GM10847 (cell line): ENCODE results near the gene PLCD3.

Source experiments
- POLR2A ChIP-seq: IDR thresholded peaks from 2 replicates; pipeline ENCODE4 v1.6.1; 2011; ENCODE audit not compliant: insufficient read length; ENCODE audit errors: extremely low read depth

The PLCD3 gene

DNA sequence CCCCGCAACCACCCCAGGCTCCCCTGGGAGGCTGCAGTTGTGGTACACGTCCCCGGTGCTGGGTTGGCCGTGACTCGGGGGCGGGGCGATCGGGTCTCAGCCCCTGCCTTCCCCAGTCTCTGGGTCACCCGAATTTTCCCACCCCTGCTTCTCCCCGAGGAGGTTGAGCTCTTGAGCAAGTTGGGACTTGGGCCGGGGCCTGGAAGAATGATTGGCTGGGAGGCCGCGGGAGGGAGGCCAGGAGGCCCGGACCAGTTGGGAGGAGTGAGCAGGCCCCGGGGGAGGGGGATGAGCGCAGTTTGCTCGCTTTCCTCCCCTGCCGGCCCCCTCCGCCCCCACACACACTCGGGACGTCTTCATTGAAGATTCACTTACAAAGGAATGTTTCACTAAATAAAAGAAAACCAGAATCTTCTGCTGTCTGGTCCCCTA is 11.5 kb upstream of the PLCD3 start:
- TF ChIP-seq POLR2A, result no peak

DNA sequence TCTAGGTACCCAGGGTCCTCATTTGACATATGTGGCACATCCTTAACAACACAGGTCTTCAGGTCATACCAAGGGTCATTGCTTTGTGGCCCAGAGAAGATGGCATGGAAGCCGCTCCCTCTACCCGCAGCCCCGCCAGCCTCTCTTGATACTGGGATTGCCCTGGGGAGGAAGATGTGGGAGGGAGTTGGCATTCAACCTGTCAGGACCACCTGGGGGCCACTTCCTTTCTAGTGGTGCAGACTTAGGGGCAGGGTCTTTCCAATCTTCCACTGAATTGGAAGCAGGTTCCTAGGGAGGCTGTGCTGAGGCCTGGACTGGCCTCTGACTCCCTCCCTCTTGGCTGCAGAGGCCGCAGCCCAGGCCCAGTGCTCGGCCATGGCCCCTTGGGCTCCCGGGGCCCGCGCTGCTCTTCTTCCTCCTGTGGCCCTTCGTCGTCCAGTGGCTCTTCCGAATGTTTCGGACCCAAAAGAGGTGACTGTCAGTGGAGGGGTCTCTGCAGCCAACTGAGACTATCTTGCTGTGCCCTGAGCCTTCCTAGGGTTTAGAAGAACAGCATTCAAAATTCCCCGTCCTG is 10.9 kb upstream of the PLCD3 start:
- TF ChIP-seq POLR2A, result no peak

DNA sequence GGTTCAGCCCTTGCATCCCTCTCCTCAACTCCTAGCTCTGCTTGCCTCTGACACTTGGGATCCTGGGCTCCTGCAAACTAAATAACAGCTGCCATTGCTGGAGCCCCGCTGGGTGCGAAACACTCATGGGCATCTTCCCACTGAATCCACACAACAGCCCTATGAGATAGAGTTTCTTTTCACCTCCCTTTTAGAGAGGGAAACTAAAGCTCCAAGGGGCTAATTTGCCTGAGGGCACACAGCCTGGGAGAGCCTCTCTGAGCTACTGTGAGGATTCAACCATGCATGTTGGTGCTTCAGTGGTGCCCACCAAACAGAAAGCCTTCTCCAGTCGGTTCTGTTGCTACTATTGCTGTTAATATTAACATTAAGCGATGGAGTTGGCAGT is 7.2 kb upstream of the PLCD3 start:
- no peak for TF ChIP-seq POLR2A

DNA sequence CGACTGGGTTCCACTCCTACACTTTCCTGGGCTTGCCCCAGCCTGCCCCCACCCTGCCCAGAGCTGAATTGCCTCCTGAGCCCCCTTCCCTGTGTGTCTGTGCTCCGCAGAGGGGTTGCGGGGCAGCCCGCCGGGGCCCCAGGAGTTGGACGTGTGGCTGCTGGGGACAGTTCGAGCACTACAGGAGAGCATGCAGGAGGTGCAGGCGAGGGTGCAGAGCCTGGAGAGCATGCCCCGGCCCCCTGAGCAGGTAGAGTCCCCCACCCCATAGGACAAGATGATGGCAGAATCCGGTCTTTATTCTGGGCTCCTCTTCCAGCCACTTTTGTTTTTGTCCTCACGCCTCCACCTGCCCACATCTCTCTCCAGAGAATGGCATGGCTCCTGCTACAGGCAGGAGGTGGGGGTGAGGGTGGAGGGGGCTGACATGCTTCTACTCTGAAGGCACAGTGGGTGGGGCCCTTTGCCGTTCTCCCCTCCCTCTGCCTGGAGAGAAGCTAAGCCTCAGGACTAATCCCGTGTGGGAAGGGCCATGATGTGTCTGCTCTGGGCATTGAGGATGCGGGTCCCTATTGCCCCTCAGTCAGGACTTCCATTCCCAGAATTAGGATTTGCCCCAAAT is 6.7 kb upstream of the PLCD3 start:
- no peak for TF ChIP-seq POLR2A

DNA sequence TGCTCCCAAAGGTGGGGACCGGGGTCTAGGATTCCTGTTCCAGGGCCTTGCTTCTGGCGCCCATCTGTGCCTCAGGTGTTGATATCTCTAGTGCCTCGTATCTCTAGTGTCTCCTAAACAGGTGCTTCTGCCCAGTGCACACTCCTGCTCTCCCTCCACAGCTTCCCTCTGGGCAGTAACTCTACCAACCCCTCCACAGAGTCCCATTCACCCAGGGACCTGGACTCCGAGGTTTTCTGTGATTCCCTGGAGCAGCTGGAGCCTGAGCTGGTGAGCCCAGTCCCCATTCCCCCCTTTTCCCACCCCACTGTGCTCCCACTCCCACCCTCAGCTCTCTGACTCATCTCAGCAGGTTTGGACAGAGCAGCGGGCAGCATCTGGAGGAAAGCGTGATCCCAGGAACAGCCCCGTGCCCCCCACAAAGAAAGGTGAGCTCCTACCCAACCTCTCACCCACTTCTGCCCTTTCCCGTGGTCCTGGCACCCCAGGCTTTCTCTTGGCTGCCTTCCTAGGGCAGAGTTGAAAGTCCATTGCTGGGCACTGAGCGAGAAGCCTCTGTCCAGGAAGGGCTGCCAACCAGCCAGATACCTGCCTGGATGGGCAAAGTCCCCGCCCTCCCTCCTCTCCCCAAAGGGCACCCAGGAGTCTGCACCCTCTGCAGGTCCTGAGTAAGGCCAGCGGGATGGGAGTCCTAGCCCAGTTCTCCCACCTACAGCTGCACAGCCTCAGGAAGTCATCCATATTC is 5.4 kb upstream of the PLCD3 start:
- no peak for TF ChIP-seq POLR2A

DNA sequence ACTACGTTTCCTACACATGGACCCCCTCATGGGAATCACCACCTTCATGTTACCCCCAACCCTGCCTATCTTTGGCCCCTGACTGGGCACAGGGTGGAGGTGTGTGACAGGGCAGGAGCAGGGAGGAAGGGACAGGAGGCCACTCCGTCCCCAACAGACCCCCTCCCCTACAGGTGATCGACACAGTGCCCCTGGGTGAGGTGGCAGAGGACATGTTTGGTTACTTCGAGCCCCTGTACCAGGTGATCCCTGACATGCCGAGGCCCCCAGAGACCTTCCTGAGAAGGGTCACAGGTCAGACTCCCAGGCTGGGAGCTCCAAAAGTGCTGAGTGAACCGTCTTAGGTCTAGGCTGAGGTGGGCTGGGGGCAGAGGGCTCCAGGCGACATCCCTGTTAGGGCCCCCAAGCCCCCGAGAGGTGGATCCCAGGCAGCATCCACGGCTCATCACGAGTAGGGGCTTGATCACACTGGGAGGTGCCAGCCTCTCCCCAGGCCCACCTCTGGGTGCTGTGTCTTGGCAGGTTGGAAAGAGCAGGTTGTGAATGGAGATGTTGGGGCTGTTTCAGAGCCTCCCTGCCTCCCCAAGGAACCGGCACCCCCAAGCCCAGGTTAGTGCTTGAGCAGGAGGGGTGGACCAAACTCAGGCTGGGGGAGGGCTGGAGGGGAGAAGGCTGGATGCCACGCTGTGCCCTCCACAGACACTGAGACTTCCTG is 4.7 kb upstream of the PLCD3 start:
- no peak for TF ChIP-seq POLR2A

DNA sequence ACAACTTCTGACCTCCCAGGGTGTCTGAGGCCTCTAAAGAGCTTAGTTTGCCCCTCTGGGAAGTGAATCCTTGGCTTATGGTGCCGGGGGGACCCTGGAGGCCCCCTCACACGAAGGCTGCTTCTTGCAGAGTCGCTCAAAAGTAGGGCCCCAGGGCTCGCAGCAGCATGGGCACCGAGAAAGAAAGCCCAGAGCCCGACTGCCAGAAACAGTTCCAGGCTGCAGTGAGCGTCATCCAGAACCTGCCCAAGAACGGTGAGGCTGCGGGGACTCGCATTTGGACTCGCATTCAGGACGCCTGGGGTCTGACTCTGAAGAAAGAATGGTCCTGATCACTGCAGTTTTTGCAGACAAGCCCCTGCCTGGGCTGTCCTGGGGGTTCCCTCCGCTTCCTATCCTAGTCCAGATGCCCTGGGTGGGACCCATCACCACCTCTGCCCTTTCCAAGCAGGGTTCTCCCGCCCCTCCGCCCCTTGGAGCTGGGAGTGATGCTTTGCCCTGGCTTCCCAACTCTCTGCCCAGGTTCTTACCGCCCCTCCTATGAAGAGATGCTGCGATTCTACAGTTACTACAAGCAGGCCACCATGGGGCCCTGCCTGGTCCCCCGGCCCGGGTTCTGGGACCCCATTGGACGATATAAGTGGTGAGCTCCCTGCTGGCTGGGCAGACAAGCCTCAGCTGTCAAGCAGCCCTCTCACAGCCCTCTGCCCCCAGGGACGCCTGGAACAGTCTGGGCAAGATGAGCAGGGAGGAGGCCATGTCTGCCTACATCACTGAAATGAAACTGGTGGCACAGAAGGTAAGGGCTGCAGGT is 3.9 kb upstream of the PLCD3 start:
- no peak for TF ChIP-seq POLR2A

DNA sequence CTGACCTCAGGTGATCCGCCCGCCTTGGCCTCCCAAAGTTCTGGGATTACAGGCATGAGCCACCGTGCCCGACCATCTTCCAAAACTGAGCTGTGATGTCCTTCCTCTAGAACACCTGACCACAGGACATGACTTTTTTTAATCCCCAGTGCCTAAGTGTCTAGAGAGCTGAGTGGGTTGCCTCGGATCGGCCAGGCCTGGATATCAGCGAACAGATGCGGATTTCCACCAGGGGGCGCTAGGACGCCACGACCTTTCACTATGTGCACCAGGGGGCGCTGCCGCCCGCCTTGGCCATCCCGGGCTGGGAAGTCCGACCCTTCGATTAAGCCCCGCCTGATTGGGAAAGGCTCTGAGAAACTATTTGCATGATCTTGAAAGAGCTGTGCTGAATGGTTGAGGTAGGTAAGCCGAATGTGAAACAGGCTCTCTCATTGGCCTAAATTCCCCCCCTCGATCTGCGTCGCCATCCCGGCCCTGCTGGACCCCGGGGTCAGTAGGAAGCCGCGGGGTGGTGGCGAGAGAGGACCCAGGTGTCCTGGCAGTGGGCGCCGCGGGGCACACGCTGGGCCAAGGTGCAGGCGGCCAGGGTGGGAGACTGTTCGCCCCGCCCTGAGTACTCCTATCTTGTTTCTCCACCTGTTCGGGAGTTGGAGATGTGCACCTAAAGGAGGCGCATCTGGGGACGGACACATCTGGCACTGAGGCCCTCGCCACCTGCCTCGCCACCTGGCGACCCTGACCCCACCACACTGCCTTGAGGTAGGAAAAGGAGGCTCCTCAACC is 3.1 kb upstream of the PLCD3 start, which contains the start of gene ACBD4:
Gene ACBD4, plus strand, starts transcription at position 496 of the 786 bp plus-strand sequence. CDS start 458 bp downstream, outside the sequence.
- TF ChIP-seq POLR2A, result peak; percentile 76

DNA sequence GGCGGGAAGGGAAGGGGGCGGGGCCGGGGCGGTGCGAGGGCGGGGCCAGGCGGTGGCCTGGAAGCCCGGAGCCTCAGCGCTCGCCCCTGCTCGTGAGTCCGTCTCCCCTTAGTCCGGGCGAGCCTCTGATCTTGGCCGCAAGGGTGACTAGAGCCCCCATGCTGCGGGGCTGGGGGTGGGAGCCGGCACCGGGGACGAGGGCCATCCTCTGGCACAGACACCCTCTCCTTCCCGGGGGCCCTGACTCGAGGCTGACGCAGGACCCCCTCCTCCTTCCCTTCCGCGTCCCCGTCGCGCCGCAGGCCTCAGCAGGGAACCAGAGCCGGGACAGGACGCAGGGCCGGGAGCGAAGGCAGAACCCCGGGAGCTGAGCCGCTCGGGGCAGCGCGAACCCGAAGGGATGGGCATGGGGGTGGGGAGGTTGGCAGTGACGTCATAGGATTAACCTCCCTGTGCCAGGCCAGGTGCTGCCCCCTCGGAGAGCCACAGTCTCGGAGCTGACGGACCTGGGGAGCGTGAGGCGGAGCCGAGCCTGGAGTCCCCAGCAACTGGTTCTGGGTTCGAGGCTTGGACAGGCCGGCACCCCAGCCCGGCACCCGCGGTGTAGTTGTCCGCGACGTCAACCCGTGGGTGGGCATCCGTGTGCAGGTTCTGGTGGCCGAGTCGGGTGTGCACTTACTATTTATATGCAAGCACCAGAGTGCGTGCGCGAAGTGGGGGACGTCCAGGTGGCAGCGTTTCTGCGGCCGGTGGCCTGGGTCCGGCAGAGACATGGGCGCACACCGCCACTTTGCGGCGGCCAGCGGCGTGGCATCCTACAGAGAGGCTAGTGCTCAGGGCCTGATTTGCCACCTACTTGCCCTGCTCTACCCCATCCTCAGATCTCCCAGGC is 503 bp upstream of the PLCD3 start:
- TF ChIP-seq POLR2A, result no peak

DNA sequence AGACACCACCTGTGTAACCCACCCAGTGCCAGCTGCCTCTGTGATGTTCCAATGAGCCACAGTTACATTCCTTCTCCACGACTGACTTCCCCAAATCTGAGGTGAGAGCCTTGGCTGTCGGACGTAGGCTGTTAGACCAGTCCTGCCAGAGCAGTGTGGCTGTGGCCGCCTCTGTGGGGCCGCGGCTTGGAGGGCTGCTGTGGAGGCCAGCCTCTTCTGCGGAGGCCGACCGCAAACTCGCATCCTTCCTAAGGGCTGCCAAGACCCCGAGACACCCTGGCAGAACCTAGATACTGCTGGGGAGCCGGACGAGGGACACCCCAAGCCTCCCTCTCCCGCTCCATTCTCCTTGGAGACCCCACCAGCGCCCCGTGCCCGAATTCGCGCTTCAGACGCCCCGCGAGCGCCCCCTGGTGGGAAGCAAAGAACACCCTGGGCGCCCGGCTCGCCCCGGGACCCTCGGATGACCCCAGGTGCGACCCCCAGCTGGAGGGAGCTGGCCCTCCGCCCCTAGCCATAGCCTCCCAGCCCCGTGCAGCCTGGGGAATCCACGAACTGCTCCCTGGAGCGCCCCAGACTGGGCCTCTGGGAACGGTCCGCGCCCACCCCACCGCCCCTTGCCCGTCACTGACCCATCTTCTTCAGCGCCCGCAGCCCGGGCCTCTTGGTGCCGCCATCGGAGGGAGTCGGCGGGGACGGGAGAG is 547 bp downstream of the PLCD3 start:
- no peak for TF ChIP-seq POLR2A

DNA sequence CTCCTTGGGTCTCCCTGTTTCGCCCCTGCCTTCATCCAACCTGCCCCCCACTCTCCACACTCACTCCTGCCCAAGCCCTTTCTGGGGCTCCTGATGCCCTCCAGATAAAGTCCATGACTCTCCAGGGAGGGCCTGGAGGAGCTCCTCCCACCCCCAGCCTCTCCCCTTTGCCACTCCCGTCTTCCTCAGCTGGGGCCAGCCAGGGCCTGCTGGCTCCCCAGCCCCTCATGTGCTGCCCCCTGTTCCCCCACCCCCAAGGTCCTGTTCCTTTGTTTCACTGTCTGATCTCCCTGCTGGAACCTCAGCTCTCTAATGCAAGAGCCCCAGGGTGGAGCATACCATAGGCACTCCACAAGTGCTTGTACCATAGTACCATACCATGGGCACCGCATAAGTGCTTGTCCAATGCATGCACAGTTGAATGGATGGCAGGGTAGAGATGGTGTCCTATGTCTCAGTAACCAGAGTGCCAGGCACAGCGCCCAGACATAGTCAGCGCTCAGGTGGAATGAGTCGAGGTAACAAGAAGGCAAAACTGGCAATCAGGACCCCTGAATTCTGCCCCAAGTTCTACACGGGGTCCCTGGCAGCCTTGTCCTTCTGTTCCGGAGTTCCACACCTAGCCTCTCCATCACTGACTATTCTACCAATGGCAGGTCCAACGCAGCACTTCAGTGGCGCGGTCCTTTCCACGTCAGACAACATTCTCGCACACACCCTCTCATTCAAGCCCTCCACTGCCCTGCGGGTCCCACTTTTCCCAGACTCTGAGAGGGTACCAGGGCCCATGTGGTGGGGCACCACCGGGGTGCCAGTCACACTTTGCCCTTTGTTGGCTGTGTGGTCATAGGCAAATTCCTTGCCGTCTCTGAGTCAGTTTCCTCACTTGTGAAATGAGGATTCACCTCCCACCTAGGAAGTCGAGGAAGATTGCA is 1.4 kb downstream of the PLCD3 start:
- no peak for TF ChIP-seq POLR2A
